ENCODE data around the gene COPS7A. TPM values are rescaled to one million over a fixed set of nuclear protein-coding genes. Genes with fewer than 3 reads are reported as not detected.

Gene COPS7A
- total RNA-seq, 1 experiment from 2014 or later, result 93.8 TPM

Other genes starting within 250 kb of the COPS7A start
- gene MRPL51, start 230.8 kb upstream of the COPS7A start, total RNA-seq (2014; rRNA removed; shearing (Covaris generic)), result 286 and 368 TPM in 2 replicates
- gene NCAPD2, start 229.9 kb upstream of the COPS7A start, total RNA-seq (2014; rRNA removed; shearing (Covaris generic)), result 126 and 187 TPM in 2 replicates
- gene GAPDH, start 189.5 kb upstream of the COPS7A start, total RNA-seq (2014; rRNA removed; shearing (Covaris generic)), result 9,561 and 11,555 TPM in 2 replicates
- 2.1 and 5.4 TPM in 2 replicates for gene IFFO1, start 168.0 kb upstream of the COPS7A start, total RNA-seq (2014; rRNA removed; shearing (Covaris generic))
- gene NOP2, start 155.8 kb upstream of the COPS7A start, total RNA-seq (2014; rRNA removed; shearing (Covaris generic)), result 64.3 and 90.3 TPM in 2 replicates
- 242 and 246 TPM in 2 replicates for gene CHD4, start 116.7 kb upstream of the COPS7A start, total RNA-seq (2014; rRNA removed; shearing (Covaris generic))
- gene LPAR5, start 88.1 kb upstream of the COPS7A start, total RNA-seq (2014; rRNA removed; shearing (Covaris generic)), result 0.04 TPM in 1 of 2 replicates, not detected in the other
- gene ACRBP, start 76.6 kb upstream of the COPS7A start, total RNA-seq (2014; rRNA removed; shearing (Covaris generic)), result not detected in 2 replicates
- gene ING4, start 60.9 kb upstream of the COPS7A start, total RNA-seq (2014; rRNA removed; shearing (Covaris generic)), result 57.8 and 65.7 TPM in 2 replicates
- gene ZNF384, start 34.7 kb upstream of the COPS7A start, total RNA-seq (2014; rRNA removed; shearing (Covaris generic)), result 21.2 and 23.6 TPM in 2 replicates
- gene PIANP, start 23.2 kb upstream of the COPS7A start, total RNA-seq (2014; rRNA removed; shearing (Covaris generic)), result not detected in 2 replicates
- gene MLF2, start 29.1 kb downstream of the COPS7A start, total RNA-seq (2014; rRNA removed; shearing (Covaris generic)), result 314 and 332 TPM in 2 replicates
- gene PTMS, start 42.3 kb downstream of the COPS7A start, total RNA-seq (2014; rRNA removed; shearing (Covaris generic)), result 122 and 133 TPM in 2 replicates
- gene LAG3, start 48.5 kb downstream of the COPS7A start, total RNA-seq (2014; rRNA removed; shearing (Covaris generic)), result 0.06 TPM in 1 of 2 replicates, not detected in the other
- gene CD4, start 65.5 kb downstream of the COPS7A start, total RNA-seq (2014; rRNA removed; shearing (Covaris generic)), result 0.12 TPM in 1 of 2 replicates, not detected in the other
- gene GPR162, start 97.8 kb downstream of the COPS7A start, total RNA-seq (2014; rRNA removed; shearing (Covaris generic)), result 8.5 and 13.8 TPM in 2 replicates
- gene P3H3, start 104.4 kb downstream of the COPS7A start, total RNA-seq (2014; rRNA removed; shearing (Covaris generic)), result 29.5 and 35.2 TPM in 2 replicates
- gene GNB3, start 116.9 kb downstream of the COPS7A start, total RNA-seq (2014; rRNA removed; shearing (Covaris generic)), result 0.12 and 1.0 TPM in 2 replicates
- gene CDCA3, start 127.2 kb downstream of the COPS7A start, total RNA-seq (2014; rRNA removed; shearing (Covaris generic)), result 75.3 and 101 TPM in 2 replicates
- gene USP5, start 128.1 kb downstream of the COPS7A start, total RNA-seq (2014; rRNA removed; shearing (Covaris generic)), result 86.2 and 91.4 TPM in 2 replicates
- gene TPI1, start 143.5 kb downstream of the COPS7A start, total RNA-seq (2014; rRNA removed; shearing (Covaris generic)), result 2,242 and 2,549 TPM in 2 replicates
- gene SPSB2, start 149.3 kb downstream of the COPS7A start, total RNA-seq (2014; rRNA removed; shearing (Covaris generic)), result 10.8 TPM in 2 replicates
- 4.1 and 12.2 TPM in 2 replicates for gene LRRC23, start 180.8 kb downstream of the COPS7A start, total RNA-seq (2014; rRNA removed; shearing (Covaris generic))
- gene ENO2, start 190.5 kb downstream of the COPS7A start, total RNA-seq (2014; rRNA removed; shearing (Covaris generic)), result 10.6 and 11.2 TPM in 2 replicates
- gene ATN1, start 203.9 kb downstream of the COPS7A start, total RNA-seq (2014; rRNA removed; shearing (Covaris generic)), result 6.0 and 14.2 TPM in 2 replicates
- gene RNU7-1, start 219.8 kb downstream of the COPS7A start, total RNA-seq (2014; rRNA removed; shearing (Covaris generic)), result not detected in 2 replicates
- gene C12orf57, start 220.0 kb downstream of the COPS7A start, total RNA-seq (2014; rRNA removed; shearing (Covaris generic)), result 219 and 260 TPM in 2 replicates
- gene PTPN6, start 227.3 kb downstream of the COPS7A start, total RNA-seq (2014; rRNA removed; shearing (Covaris generic)), result not detected in 2 replicates
- gene PHB2, start 246.6 kb downstream of the COPS7A start, total RNA-seq (2014; rRNA removed; shearing (Covaris generic)), result 486 and 563 TPM in 2 replicates
- 99.6 and 119 TPM in 2 replicates for gene EMG1, start 246.9 kb downstream of the COPS7A start, total RNA-seq (2014; rRNA removed; shearing (Covaris generic))

All from H4 (cell line).